Measurements from ENCODE around the gene EIF1AD.
A peak's percentile ranks its signal among the peaks of the same experiment; 100 is the strongest.
"Not testable (repeated sequence)": the region's sequence is repeated elsewhere in the genome, so short reads cannot be mapped to it uniquely, and the experiment has no call there.

The EIF1AD gene

DNA sequence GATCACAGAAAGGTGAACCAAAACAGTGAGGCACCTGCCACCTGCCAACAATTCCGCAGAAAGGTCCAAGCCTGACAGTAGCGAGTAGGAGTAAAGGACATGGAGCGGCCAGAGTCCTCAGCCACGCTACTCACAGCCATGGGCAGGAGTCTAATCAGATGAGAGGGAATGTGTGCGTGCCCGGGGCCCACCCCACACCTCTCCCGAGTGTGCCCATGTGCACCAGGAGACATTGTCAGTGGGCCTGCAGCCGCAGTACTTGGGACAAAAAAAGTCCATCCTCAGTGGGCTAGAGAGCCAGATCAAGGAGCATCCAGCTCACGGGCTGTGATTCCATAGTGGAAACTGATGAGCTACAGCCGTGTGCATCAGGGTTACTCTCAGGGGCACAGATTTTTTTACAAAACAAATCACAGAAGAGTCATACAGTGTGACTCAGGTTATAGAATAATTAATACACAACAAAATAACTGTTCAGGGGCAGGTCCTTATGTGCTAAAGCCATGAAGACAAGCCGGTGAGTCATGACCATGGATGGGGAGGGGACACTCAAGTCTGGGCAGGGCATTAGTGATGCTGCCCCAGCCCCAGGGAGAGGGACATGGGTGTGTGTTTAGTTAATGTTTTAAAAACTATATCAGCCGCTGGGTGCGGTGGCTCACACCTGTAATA is 28.4 kb downstream of the EIF1AD start:
- H3K4me3 ChIP-seq (ENCODE audit: low read depth, low read length), result no peak overlapping the region

DNA sequence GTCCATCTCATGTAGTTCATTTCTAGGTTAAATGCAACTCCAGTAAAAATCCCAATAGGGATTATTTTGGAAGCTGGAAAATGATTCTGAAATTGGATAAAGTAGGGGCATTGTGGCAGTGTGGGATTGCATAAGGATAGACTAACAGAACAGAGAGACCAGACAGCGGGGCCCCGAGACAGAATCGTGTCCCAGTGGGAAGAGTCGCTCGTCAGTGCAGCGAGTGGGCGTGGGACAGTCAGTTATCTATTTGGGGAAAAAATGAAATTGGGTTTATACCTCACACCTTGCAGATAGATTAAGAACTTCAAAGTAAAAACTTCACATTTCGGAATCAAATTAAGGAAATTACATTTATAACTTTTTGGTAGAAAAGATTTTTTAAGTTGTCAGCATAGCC is 29.8 kb downstream of the EIF1AD start:
- H3K4me3 ChIP-seq (ENCODE audit: low read depth, low read length), result no peak overlapping the region

DNA sequence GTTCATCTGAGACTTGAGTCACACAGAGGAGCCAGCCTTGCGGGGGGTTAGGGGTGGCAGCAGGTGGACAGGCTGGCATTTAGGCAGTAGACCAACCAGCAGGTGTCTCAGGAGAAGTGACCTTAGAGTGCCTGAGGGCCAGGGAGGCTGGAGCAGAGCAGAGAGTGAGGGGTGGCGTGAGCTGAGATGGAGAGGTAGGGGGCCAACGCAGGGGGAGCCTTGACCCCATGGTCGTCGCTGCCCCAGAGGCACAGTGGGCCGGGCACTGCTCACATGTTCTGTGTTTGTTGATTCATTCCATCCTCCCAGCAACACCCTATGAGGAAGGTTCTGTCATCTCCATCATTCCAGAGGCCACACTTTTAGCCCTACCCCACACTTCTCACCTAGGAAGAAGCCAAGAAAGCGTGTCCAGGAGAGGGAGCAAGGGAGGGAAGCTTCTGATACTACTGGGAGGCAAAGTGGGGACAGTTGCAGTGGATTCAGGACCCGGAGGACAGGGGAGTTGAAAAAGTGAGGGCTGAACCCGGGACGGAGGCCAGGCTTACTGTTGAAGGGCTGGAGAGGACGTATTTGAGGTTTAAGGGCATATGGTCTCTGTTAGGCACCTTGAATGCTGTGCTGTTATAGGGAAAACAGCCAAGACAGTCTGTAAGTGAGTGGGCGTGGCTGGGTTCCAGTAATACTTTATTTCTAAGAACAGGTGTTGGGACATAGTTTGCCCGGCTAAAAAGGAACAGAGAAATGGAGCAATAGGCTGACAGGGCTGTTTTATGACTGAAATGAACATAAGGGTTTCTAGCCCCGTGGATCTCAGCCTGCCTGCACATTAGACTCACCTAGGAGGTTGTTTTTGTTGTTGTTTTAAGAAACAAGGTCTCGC is 33.1 kb downstream of the EIF1AD start:
- no peak overlapping the region for H3K4me3 ChIP-seq (ENCODE audit: low read depth, low read length)

DNA sequence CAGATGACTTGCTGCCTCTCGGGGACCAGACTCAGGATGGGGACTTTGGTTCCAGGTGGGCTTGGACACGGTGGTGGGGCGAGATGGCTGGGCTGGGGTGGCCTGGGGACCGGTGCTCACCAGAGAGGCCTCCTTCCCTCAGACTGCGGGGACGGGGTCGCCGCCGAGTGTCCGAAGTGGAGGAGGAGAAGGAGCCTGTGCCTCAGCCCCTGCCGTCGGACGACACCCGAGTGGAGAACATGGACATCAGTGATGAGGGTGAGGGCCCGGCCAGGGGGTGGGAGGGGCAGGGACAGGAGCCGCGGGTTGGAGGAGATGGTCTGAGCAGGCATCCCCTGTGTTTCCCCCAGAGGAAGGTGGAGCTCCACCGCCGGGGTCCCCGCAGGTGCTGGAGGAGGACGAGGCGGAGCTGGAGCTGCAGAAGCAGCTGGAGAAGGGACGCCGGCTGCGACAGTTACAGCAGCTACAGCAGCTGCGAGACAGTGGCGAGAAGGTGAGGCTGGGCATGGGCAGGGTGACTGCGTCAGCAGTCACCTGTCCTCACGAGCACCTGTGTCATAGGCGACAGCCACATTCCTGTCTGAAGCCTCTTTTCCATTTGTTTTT is 34.5 kb downstream of the EIF1AD start:
- H3K4me3 ChIP-seq (ENCODE audit: low read depth, low read length), result no peak overlapping the region

DNA sequence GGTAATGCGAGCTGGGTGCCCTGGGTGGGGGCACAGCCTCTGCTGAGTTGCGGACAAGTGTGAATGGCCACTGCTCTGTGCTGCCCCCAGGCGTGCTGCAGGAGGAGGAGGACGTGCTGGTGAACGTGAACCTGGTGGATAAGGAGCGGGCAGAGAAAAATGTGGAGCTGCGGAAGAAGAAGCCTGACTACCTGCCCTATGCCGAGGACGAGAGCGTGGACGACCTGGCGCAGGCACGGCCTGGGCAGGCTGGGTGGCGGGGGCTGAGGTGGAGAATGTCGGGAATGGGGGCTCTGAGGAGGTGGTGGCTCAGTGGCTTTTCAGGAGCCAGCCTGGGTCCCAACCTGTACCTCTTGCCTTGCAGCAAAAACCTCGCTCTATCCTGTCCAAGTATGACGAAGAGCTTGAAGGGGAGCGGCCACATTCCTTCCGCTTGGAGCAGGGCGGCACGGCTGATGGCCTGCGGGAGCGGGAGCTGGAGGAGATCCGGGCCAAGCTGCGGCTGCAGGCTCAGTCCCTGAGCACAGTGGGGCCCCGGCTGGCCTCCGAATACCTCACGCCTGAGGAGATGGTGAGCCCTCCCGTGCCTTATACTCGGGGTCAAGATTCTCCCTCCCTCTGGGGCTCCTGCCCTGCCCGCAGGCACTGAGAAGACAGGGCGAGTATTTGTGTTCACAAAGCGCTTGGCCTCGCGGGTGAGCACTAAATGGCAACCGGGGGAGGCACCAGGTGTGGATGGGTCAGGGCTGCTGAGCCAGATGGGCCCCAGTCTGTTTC is 35.8 kb downstream of the EIF1AD start:
- no peak overlapping the region for H3K4me3 ChIP-seq (ENCODE audit: low read depth, low read length)

DNA sequence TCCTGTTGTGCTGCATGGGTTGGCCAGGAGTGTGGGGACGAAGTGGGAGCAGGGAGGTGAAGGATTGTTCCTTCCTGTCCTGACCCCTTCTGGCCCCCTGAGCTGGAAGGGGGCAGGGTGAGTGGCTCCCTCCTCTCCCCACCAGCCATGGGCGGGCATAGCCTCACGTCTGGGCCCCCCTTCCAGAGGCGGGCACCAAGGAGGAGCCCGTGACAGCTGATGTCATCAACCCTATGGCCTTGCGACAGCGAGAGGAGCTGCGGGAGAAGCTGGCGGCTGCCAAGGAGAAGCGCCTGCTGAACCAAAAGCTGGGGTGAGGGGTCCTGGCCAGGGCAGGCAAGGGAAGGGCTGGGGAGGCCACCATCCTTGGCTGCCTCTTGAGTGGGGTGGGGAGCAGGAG is 37.1 kb downstream of the EIF1AD start:
- H3K4me3 ChIP-seq (ENCODE audit: low read depth, low read length), result no peak overlapping the region

DNA sequence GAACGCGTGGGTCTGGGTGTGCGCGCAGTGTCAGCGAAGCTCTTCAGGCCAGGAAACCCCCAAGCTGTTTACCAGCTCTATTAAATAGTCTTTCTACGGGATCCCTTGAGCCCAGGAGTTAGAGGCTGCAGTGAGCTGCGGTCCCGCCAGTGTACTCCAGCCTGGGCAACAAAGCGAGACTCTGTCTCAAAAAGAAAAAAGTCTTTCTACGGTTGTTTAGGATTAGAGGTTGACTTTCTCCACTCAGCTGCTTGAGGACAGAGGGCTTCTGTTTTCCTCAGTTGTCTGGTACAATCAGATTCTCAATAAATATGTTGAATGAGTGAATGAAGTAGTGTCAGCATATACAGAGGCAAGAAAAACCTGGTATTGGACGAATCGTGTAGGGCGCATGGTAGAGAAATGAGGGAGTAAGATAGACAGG is 39.8 kb downstream of the EIF1AD start:
- H3K4me3 ChIP-seq (ENCODE audit: low read depth, low read length), result peak overlapping the region; percentile 87

DNA sequence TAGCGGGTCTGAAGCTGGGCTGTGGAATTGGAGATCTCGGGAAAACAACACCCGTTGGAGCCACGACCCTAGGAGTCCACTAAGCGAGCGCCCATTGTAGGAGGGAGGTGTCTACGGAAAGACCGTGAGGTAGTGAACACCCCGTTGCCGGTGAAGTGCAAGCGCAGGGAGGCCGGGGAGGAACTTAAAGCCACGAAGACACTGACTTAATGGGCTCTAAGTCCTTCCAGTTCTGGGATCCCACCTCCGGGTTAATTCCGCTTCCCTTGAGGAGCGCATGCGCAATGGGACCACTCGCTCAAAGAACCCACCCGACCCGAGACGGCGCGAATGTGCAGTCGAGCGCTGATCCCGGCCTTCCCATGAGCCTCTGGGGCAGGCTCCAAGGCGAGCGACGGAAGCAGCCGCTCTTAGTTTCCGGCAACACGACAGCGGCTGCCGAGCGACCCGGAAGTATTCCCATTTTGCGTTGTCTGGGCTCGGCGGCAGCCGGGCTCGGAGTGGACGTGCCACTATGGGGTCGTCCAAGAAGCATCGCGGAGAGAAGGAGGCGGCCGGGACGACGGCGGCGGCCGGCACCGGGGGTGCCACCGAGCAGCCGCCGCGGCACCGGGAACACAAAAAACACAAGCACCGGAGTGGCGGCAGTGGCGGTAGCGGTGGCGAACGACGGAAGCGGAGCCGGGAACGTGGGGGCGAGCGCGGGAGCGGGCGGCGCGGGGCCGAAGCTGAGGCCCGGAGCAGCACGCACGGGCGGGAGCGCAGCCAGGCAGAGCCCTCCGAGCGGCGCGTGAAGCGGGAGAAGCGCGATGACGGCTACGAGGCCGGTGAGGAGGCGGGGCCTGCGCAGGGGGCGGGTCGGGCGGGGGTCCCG is 40.5 kb downstream of the EIF1AD start, which contains the start of gene SART1:
SART1 (plus strand) TSS at position 468 of the 874 bp plus-strand sequence; CDS start at position 515, 47 bp downstream.
- H3K4me3 ChIP-seq (ENCODE audit: low read depth, low read length), result peak within 1 kb of the TSS; percentile 87

DNA sequence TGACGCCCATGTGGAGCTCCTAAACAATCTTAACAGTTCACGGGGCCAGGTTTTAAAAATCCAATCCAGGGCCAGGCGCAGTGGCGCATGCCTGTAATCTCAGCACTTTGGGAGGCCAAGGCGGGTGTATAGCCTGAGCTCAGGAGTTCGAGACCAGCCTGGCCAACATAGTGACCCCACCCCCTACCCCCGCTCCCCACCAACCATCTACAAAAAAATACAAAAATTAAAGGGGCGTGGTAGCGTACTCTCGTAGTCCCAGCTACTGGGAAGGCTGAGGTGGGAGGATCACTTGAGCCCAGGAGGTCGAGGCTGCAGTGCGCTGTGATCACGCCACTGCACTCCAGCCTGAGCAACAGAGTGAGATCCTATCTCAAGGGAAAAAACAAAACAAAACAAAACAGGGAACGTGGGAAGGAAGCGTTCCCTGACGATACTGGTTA is 41.1 kb downstream of the EIF1AD start:
- peak overlapping the region; percentile 87 for H3K4me3 ChIP-seq (ENCODE audit: low read depth, low read length)

DNA sequence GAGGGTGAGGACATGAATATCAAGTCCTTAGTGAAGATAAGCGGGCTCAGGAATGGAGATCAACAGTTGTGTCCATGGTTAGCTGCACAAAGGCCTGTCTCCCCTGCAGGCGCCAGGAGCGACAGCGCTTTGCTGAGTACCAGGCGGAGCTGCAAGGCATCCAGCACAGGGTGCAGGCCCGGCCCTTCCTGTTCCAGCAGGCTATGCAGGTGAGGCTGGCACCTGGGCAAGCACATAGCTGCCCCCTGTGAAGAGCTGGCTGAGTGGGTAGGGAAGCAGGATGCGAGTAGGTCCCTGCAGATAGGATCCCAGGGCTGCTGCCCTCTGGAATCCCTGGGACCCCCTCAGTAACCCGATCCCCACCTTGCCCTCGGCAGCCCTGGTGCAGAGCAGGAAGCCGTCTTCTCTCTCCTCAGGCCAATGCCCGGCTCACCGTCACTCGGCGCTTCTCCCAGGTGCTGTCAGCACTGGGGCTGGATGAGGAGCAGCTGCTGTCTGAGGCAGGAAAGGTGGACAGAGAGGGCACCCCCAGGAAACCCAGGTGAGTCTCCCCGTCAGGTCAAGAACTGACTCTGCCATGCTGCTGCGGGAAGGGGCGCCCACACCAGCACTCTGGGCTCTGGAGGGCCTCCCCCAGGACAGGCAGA is 43.1 kb downstream of the EIF1AD start:
- H3K4me3 ChIP-seq (ENCODE audit: low read depth, low read length), result no peak overlapping the region

DNA sequence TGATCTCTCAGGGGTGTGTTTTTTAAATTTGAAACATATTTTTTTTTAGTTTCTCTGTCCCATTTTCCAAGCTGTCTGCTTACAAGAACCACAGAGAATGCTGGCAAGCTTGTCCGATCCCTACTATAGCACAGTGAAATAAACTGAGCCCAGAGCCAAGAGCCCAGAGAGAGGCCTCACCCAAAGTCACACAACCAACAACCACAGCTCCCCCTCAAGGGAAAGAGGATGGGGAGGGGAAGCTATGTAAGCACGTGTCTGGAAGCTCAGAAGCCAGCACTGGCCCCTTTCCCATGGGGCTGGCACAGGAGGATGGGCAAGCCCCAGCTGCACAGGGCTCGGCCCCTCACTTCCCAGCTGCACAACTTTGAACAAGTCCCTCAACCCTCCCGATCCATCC is 43.7 kb downstream of the EIF1AD start:
- no peak overlapping the region for H3K4me3 ChIP-seq (ENCODE audit: low read depth, low read length)

DNA sequence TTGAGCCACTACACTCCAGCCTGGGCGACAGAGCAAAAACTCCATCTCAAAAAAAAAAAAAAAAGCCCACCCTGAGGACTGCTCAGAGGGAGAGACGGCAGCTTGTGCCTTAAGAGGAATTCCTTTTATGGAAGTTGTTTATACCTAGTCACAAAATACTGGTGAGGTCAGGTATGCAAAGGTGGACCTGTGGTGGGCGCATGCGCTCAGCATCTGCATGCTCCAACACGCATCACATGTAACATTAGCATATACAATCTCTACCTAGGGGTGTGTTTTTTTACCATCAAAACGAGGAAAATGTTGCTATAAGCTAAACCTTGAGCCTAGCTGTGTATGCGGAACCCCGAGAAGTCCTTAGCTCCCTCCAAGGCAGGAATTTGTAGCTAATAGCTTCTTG is 47.2 kb downstream of the EIF1AD start:
- H3K4me3 ChIP-seq (ENCODE audit: low read depth, low read length), result no peak overlapping the region

DNA sequence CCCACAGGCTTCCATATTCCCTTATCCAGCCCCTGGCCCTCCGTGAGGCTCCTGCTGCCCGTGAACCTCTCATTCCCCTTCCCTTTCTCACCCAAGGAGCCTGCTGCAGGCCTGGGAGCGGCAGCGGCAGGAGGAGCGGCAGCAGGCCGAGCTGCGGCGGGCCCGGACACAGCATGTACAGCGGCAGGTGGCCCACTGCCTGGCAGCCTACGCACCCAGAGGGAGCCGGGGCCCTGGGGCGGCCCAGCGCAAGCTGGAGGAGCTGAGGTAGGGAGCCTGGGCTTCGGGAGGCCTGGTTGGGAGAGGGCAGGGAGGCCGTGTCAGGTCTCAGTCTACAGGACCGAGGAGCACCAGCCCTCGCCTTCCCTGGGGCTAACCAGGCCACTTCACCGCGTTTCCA is 48.5 kb downstream of the EIF1AD start:
- H3K4me3 ChIP-seq (ENCODE audit: low read depth, low read length), result no peak overlapping the region

DNA sequence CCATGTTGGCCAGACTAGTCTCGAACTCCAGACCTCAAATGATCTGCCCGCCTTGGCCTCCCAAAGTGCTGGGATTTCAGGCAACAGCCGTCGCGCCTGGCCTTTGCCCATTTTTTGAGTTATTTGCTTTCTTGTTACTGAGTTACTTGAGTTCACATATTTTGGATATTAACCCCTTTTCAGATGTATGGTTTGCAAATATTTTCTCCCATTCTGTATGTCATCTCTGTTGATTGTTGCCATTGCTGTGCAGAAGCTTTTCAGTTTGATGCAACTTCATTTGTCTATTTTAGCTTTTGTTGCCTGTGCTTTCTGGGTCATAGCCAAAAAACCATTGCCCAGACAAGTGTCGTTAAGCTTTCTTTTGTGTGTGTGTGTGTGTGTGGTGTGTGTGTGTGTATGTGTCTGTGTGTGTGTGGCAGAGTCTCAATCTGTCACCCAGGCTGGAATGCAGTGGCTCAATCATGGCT is 49.9 kb downstream of the EIF1AD start:
- H3K4me3 ChIP-seq (ENCODE audit: low read depth, low read length), result no peak overlapping the region

DNA sequence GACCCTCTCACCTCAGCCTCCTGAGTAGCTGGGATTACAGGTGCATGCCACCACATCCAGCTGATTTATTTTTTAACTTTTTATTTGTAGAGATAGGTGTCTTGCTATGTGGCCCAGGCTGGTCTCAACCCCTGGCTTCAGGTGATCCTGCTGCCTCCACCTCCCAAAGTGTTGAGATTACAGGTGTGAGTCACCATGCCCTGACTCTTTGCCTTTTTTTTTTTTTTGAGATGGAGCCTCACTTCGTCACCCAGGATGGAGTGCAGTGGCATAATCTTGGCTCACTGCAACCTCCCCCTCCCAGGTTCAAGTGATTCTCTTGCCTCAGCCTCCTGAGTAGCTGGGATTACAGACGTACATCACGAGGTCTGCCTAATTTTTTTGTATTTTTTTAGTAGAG is 50.3 kb downstream of the EIF1AD start:
- H3K4me3 ChIP-seq (ENCODE audit: low read depth, low read length), result not testable (repeated sequence)

DNA sequence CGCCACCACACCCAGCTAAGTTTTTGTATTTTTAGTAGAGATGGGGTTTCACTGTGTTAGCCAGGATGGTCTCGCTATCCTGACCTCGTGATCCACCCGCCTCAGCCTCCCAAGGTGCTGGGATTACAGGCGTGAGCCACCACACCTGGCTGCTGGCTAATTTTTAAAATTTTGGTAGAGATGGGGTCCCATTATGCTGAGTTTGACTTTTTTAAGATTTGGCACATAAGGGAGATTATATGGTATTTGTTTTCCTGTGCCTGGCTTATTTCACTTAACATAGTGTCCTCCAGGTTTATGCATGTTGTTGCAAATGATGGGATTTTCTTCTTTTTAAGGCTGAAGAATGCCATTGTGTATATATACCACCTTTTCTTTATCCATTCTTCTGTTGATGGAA is 51.2 kb downstream of the EIF1AD start:
- not testable (repeated sequence) for H3K4me3 ChIP-seq (ENCODE audit: low read depth, low read length)

DNA sequence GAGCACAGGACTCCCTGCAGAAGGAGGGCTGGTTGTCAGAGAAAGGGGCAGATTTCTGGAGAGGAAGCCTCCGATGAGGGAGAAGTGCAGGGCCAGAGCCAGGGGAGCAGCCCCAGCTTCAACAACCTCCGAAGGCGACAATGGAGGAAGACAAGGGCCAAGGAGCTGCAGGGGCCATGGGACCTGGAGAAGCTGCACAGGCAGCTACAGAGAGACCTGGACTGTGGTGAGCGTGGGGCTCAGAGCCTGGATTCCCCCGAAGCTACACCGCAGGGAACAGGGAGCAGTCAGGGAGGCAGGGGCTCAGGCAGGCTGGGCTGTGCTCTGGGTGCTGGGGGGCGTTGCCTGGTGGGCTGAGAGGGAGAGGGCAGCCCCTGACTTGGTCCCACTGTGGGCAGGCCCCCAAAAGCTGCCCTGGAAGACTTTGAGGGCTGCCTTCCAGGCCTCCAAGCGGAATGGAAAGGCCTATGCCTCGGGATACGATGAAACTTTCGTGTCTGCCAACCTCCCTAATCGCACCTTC is 54.3 kb downstream of the EIF1AD start:
- H3K4me3 ChIP-seq (ENCODE audit: low read depth, low read length), result no peak overlapping the region

DNA sequence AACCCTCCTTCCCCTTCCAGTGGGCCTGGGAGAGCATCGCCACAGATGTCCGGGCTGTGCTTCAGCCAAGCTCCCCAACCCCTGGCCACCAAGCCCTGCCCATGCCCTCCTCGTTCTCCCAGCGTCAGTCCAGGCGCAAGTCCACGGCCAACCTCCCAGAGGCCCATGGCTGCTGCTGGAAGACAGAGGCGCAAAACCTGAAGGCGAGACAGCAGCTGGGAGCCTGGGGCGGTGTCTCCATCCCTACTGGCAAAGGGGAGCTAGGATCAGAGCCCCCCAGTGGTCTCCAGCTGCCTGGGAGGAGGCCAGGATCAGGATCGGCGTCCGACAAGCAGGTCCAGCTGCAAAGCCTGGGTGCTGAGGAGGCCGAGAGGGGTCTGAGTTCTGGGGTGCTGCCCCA is 54.8 kb downstream of the EIF1AD start:
- no peak overlapping the region for H3K4me3 ChIP-seq (ENCODE audit: low read depth, low read length)

DNA sequence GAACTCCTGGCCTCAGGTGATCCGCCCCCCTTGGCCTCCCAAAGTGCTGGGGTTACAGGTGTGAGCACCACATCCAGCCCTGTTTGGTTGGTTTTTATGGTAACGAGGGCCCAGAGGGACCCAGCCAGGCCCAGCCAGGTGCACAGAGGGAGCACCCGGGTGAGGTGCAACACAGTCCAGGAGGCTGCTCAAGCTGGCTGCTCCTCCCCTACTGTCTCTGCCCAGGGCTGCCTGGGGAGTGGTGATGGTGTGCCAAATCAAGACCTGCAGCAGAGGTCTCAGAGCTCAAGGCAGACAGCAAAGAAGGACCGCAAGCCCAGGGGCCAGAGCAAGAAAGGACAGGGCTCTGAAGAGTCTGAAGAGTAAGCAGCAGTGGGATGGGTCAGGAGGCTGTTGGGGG is 55.3 kb downstream of the EIF1AD start:
- no peak overlapping the region for H3K4me3 ChIP-seq (ENCODE audit: low read depth, low read length)

Measured in iPS-11a (cell line).